HL-60 (cell line): ENCODE measurements around the gene SLC29A2.

Experiments used
- DNase-seq, 2 experiments: peaks; one replicate each; pipeline ENCODE4 v3.0.0-alpha.2; 2010 to 2020; ENCODE audit warnings: low read depth in 1 of 2, low spot score in 1 of 2
- H3K27ac ChIP-seq: fragments of 250-450 bp; sonication (Bioruptor Pico); replicated peaks from 2 replicates; pipeline ENCODE4 v1.5.1; 2020; ENCODE audit warnings: mild to moderate bottlenecking, moderate library complexity
- H3K27me3 ChIP-seq: fragments of 250-450 bp; sonication (Bioruptor Pico); 2 replicates; pipeline ENCODE4 v1.5.1; 2021; ENCODE audit warnings: mild to moderate bottlenecking, moderate library complexity; ENCODE audit not compliant: insufficient read depth, poor library complexity, severe bottlenecking
- H3K4me3 ChIP-seq: replicated peaks from 2 replicates; pipeline ENCODE4 v1.5.1; 2011; ENCODE audit warnings: mild to moderate bottlenecking, control low read depth, low read length; ENCODE audit not compliant: insufficient read depth
- GABPA ChIP-seq: IDR thresholded peaks from 2 replicates; pipeline ENCODE4 v1.6.1; 2012; ENCODE audit warnings: low read depth
- POLR2AphosphoS5 ChIP-seq: IDR thresholded peaks from 2 replicates; pipeline ENCODE4 v1.6.1; 2012; ENCODE audit warnings: low read depth
- SPI1 ChIP-seq: IDR thresholded peaks from 2 replicates; pipeline ENCODE4 v1.6.1; 2012; ENCODE audit warnings: low read depth, mild to moderate bottlenecking, borderline replicate concordance
- TF ChIP-seq, protein P1 (sequence below): IDR thresholded peaks from 2 replicates; pipeline ENCODE4 v1.6.1; 2012; ENCODE audit warnings: low read depth; ENCODE audit not compliant: insufficient replicate concordance
- TF ChIP-seq, protein P2 (sequence below): IDR thresholded peaks from one replicate; pipeline ENCODE4 v1.5.1; 2011; ENCODE audit warnings: low read length, control low read depth, inconsistent platforms; ENCODE audit not compliant: insufficient read depth

The SLC29A2 gene

DNA sequence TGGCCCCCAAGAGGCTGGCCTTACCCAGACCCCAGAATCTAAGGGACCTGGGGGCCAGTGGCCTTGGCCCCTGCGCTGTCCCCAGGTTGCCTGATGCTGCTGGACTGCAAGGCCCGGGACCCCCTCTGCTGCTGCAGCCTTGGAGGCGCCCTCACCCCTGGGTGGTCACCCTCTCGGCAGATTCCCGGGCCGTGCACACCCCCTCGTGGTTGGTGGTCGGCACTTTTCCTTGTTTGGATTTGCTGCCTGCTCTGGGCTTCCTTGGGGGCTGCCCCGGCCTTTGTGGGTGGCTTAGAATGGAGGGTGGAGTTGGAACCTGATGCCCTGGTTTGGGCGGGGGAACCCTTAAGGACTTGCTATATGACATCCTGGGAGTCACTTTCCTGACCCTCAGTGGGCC, 40.6 kb downstream of the SLC29A2 start:
- Histone ChIP-seq H3K27me3 (no peaks in the 10 kb centered on the region), H3K27ac (no peak overlapping the region), H3K4me3 (no peak overlapping the region)
- no peak for TF ChIP-seq GABPA
- DNase-seq = no peak

DNA sequence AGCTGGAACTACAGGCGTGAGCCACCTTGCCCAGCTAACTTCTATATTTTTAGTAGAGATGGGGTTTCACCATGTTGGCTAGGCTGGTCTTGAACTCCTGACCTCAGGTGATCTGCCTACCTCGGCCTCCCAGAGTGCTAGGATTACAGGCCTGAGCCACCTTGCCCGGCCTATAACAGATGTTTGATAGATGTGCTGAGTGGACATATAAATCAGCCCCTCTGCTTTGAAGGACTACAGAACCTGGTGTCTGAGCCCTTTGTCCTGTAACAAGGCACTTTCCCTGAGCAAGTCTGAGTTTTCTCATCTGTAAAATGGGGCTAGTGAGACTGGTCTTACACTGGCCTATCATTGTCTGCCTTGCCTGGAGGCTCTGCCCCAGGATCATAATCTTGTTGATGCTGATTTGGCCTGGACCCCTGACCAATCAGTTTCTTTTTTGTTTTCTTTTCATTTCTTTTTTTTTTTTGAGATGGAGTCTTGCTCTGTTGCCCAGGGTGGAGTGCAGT, 42.3 kb downstream of the SLC29A2 start:
- no peak overlapping the region for H3K4me3 ChIP-seq
- H3K27ac ChIP-seq = no peak overlapping the region
- TF ChIP-seq GABPA = no peak
- no peak for TF ChIP-seq SPI1
- TF ChIP-seq, protein P1, sequence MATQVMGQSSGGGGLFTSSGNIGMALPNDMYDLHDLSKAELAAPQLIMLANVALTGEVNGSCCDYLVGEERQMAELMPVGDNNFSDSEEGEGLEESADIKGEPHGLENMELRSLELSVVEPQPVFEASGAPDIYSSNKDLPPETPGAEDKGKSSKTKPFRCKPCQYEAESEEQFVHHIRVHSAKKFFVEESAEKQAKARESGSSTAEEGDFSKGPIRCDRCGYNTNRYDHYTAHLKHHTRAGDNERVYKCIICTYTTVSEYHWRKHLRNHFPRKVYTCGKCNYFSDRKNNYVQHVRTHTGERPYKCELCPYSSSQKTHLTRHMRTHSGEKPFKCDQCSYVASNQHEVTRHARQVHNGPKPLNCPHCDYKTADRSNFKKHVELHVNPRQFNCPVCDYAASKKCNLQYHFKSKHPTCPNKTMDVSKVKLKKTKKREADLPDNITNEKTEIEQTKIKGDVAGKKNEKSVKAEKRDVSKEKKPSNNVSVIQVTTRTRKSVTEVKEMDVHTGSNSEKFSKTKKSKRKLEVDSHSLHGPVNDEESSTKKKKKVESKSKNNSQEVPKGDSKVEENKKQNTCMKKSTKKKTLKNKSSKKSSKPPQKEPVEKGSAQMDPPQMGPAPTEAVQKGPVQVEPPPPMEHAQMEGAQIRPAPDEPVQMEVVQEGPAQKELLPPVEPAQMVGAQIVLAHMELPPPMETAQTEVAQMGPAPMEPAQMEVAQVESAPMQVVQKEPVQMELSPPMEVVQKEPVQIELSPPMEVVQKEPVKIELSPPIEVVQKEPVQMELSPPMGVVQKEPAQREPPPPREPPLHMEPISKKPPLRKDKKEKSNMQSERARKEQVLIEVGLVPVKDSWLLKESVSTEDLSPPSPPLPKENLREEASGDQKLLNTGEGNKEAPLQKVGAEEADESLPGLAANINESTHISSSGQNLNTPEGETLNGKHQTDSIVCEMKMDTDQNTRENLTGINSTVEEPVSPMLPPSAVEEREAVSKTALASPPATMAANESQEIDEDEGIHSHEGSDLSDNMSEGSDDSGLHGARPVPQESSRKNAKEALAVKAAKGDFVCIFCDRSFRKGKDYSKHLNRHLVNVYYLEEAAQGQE = no peak
- no peaks in the 10 kb centered on the region for H3K27me3 ChIP-seq
- no peak for DNase-seq

DNA sequence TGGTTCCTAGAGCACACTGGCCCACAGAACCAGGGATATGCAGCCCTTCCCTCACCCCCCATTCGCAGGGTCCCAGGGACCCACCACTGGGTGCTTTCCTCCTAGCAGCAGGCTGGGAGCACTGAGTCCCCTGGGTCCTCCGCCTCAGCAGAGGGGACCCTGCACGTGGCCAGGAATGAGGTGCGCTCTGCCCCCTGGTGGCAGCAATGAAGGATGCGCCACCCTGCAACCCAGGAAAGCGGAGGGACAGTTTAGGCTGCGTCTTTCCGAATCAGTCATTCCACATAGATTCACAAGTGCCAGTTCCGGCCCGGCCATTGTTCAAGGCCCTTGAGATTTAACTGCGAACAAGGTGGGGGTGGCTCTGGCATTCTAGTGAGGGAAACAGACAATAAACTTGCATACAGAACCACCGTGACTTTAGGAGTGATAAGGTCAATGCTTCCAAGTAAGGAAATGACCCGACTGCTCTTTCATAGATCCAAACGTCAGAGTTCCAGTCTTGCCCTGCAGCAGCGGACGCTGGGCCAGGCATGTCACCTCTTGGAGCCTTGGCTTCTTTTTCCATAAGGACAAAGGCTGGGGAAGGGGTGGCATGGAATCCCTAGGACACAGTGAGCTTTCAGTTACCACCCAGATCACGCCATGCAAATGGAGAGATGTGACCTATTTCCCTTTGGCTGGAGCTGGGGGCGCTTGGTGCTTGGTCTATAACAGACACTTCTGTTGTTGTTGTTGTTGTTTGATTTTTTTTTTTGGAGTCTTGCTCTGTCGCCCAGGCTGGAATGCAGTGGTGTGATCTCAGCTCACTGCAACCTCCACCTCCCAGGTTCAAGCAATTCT, 43.0 kb downstream of the SLC29A2 start:
- H3K4me3 ChIP-seq = no peak overlapping the region
- no peaks in the 10 kb centered on the region for H3K27me3 ChIP-seq
- TF ChIP-seq, protein P2, sequence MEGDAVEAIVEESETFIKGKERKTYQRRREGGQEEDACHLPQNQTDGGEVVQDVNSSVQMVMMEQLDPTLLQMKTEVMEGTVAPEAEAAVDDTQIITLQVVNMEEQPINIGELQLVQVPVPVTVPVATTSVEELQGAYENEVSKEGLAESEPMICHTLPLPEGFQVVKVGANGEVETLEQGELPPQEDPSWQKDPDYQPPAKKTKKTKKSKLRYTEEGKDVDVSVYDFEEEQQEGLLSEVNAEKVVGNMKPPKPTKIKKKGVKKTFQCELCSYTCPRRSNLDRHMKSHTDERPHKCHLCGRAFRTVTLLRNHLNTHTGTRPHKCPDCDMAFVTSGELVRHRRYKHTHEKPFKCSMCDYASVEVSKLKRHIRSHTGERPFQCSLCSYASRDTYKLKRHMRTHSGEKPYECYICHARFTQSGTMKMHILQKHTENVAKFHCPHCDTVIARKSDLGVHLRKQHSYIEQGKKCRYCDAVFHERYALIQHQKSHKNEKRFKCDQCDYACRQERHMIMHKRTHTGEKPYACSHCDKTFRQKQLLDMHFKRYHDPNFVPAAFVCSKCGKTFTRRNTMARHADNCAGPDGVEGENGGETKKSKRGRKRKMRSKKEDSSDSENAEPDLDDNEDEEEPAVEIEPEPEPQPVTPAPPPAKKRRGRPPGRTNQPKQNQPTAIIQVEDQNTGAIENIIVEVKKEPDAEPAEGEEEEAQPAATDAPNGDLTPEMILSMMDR = peak; percentile 81
- no peak for TF ChIP-seq SPI1
- DNase-seq = peak; percentile 63 to 79
- H3K27ac ChIP-seq = no peak overlapping the region

DNA sequence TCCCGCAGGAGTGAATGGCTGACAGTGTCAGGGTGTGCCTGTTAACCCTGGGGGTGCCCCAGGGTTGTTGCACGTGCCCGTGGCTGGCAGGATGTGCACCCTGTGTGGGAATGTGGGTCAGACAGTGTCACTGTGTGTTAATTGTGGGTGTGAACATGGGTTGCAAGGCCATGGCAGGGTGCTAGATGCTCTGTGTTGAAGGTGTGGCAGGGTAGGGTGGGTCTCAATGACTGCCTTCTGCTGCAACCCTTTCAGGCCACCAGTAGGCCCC, 43.6 kb downstream of the SLC29A2 start:
- no peak for DNase-seq
- Histone ChIP-seq H3K27me3 (no peaks in the 10 kb centered on the region), H3K27ac (no peak overlapping the region), H3K4me3 (no peak overlapping the region)
- no peak for TF ChIP-seq POLR2AphosphoS5

DNA sequence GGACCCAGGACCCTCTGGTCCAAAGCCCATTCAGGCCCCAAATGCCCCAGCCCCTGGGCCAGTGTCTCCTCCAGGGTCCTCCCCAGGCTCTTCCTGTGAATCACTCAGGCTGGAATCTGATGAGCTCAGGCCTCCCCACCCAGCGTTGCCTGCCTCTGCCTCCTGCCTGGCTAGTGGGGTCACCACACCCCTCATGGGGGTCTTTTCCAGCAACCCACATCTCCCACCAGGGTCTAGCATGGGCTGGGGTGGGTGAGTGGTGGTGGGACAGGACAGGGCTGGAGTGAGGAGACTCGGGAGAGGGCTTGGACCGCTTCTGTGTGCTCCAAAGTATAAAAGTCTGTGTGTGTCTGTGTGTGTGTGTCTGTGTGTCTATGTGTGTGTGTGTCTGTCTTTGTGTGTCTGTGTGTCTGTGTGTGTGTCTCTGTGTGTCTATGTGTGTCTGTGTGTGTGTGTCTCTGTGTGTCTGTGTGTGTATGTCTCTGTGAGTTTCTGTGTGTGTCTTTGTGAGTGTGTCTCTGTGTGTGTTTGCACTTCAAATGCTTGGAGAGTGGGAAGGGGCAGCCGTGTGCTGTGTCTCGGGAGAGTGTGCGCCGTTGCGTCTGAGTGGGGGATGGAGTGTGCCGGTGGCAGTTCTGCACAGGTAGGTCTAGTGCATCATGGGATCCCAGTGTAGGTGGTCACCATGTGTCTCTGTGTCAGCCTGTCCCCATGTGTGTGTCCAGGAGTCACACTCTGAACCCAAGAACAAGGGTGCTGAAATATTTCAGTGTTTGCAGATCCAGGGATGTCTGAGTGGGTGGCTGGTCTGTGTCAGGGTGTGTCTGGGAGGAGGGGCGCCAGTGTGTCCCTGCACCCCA, 44.2 kb downstream of the SLC29A2 start:
- Histone ChIP-seq H3K27me3 (no peaks in the 10 kb centered on the region), H3K27ac (no peak overlapping the region), H3K4me3 (no peak overlapping the region)
- DNase-seq = no peak
- no peak for TF ChIP-seq SPI1
- no peak for TF ChIP-seq POLR2AphosphoS5
- no peak for TF ChIP-seq GABPA
- TF ChIP-seq, protein P2 = no peak
- TF ChIP-seq, protein P1 = no peak
